Cerebellar cortex (tissue), 1 donor: ENCODE measurements around the gene DCAF6.

Experiments used
- DNase-seq: peaks from one replicate; pipeline ENCODE4 v3.0.0-alpha.2; 2015; ENCODE audit warnings: low spot score

Gene DCAF6

GRCh38 chr1:167968569-167968968 lies 32.1 kb downstream of the DCAF6 start:
- no peak for DNase-seq

DNA sequence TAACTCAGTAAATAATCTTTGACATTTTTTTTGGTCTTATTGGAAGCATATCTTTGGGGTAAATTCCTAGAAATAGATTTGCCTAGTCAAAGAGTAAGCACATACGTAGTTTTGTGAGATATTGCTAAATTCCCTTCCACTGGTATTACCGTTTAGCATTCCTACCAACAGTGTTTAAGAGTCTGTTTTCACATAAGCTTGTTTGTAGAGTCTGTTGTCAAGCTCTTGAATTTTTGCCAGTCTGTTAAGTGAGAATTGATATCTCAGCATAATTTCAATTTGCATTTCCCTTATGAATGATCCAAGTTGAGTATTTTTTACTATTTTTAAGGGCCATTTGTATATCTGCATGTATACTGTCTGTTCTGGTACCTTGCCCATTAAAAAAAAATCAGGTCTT lies 37.3 kb downstream of the DCAF6 start:
- DNase-seq = no peak

DNA sequence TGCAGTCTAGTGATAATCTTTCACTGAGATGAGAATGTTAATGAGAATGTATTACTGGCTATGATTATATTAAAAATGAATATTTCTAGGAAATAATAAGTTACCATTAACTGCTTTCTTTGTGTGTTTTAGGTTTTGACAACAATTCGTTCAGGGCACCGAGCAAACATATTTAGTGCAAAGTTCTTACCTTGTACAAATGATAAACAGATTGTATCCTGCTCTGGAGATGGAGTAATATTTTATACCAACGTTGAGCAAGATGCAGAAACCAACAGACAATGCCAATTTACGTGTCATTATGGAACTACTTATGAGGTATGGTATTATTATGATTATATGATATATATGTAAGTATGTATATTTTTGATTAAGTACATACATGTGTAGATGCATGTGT lies 38.2 kb downstream of the DCAF6 start:
- no peak for DNase-seq

DNA sequence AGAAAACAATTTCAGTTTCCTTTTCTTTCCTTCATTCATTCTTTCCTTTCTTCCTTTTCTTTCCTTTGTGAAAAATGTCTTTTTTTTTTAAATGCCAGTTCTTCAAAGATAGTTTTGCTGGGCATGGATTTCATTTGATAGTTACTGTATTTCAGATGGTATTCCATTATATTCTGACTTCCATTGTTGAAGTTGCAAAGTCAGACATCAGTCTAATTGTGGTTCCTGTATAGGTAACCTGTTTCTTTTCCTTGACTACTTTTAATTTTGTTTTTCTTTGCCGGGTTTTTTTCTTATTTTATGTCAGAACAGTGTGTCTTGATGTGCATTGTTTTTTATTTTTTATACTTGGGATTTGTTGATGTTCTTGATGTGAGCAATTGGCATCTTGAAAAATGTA lies 40.8 kb downstream of the DCAF6 start:
- DNase-seq = no peak

DNA sequence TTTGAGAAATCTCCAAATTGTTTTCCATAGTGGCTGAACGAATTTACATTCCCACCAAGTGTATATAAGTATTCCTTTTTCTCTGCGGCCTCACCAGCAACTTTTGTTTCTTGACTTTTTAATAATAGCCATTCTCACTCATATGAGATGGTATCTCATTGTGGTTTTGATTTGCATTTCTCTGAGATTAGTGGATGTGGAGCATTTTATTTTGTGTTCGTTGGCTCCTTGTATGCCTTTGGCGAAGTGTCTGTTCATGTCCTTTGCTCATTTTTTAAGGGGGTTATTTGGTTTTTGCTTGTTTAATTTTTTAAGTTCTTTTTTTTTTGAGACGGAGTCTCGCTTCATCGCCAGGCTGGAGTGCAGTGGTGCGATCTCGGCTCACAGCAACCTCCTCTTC lies 45.5 kb downstream of the DCAF6 start:
- DNase-seq = no peak

GRCh38 chr1:167983797-167984420 lies 47.4 kb downstream of the DCAF6 start:
- no peak for DNase-seq

DNA sequence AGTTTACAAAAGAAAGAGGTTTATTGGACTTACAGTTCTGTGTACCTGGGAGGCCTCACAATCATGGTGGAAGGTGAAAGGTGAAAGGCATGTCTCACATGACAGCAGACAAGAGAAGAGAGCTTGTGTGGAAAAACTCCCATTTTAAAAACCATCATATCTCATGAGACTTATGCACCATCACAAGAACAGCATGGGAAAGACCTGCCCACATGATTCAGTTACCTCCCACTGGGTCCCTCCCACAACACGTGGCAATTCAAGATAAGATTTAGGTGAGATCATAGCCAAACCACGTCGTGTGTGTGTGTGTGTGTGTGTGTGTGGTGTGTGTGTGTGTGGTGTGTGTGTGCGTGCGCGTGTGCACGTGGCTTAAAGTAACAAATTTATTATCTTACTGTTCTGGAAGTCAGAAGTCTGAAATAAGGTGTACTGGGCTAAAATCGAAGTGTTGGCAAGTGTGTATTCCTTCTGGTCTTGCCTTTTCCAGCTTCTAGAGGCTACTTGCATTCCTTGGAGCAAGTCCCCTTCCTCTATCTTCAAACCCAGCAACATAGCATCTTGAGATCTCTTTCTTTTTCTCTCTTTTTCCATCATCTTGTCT lies 48.5 kb downstream of the DCAF6 start:
- DNase-seq = no peak

DNA sequence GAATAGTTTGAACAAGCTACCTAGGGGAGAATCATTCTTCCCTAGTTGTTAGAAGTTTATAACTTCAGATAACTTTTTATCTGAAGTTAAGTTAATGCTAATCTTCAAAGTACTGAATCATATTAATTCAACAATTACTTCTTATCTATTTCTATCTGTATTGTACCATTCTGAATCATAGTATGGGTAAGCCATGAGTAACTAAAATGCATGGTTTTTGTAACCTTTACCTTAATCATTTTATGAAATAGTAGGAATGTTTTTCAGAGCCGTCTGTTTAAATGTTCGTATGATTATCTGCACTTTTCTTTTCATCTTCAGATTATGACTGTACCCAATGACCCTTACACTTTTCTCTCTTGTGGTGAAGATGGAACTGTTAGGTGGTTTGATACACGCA lies 50.7 kb downstream of the DCAF6 start:
- no peak for DNase-seq

DNA sequence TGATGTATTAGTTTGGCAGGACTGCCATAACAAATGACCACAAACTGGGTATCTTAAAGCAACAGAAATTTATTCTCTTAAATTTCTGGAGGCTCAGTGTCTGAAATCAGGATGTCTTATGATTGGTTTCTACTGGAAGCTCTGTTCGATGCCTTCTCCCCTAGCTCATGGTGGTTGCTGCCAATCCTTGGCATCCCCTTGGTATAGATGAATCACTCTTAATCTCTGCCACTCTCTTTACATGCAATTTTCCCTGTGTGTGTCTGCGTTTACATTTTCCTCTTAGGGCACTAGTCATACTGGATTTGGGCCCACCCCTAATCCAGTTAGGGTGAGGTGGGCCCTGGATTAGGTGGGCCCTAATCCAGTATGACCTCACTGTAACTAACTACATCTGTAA lies 55.1 kb downstream of the DCAF6 start:
- DNase-seq = no peak

GRCh38 chr1:167993720-167994119 lies 57.2 kb downstream of the DCAF6 start:
- DNase-seq = no peak

DNA sequence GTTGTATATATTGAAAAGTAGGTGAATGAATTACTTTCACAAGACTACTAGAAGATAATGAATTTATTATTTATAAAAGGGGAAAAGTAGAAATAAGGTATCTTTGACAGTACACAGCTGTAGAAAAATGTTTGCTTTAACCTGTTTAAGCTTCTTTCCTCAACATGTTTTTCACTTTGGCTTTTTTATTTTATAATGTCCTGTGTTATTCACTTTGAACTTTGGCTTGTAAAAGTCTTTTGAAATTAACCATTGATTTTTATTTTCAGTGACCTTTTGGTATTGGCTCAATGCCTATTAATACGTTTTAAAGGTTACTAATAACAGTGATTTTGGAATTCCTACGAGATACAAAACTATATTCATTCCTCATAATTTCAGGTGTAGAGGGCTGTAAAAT lies 58.1 kb downstream of the DCAF6 start:
- DNase-seq = no peak

DNA sequence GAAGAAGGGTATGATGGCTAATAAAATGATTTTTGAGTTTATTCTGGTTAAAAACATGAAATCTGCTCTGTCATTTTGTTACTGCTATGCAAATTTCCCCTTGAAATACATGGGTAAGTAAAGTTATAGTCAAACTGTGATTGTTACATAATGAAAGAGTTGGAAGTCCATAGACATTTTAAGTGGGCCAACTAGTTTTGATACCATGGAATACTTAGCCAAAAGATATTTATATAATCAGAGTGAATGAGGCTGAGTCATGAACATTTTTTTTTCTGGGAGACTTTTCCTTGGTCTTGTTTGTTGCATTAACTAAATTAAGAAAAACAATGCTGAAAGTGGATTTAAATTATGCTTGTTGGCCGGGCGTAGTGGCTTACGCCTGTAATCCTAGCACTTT lies 58.6 kb downstream of the DCAF6 start:
- DNase-seq = no peak

DNA sequence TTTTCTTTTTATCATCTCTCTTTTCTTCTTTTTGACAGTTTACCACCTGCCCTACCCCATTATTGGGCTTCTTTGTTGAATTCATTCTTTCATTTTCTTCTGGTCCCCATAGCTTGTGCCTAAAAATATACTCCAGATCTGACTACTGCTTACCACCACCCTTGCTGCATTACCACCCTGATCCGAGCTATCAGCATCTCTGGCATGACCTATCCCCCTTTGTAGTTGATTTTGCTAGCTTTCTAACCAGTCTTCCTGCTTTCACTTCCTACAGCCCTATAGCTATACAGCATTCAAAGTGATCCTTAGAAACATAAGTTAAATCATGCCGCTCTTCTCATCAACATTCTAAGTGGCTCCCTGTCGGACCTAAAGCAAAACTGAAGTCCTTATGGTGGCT lies 59.8 kb downstream of the DCAF6 start:
- no peak for DNase-seq

- no peak for DNase-seq
Observed at GRCh38 chr1:167997037-167997575, 60.6 kb downstream of the DCAF6 start.

DNA sequence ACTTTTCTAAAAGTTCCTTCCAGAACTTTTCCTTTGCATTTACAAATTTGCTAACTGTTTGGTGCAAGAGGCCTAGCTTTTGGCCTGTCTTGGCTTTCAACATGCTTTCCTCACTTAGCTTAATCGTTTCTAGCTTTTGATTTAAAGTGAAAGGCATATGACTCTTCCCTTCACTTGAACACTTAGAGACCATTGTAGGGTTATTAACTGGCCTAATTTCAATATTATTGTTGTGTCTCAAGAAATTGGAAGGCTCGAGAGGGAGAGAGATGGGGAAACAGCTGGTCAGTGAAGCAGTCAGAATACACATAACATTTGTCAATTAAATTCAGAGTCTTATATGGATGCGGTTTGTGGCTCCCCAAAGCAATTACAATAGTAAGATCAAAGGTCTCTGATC lies 63.4 kb downstream of the DCAF6 start:
- DNase-seq = no peak

DNA sequence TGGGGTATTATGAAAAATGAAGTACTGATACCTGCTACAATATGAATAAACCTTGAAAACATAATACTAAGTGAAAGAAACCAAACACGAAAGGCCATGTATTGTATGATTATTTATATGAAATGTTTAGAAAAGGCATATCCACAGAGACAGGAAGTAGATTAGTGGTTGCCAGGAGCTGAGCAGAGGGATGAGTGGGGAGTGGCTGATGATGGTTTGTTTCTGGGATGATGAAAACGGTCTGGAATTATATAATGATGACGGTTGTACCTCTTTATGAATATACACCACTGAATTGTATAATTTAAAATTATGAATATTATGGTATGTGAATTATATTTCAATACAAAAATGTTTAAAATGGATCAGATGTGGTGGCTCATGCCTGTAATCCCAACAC lies 64.2 kb downstream of the DCAF6 start:
- no peak for DNase-seq

GRCh38 chr1:168001213-168001612 lies 64.7 kb downstream of the DCAF6 start:
- DNase-seq = no peak

DNA sequence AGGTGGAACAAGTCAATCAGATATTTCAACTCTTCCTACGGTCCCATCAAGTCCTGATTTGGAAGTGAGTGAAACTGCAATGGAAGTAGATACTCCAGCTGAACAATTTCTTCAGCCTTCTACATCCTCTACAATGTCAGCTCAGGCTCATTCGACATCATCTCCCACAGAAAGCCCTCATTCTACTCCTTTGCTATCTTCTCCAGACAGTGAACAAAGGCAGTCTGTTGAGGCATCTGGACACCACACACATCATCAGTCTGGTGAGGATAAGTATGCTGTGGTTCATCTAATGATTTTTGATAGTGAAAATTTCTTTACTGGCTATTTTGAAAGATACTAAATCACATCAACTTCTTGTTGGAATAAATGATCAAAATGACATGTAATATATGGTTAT lies 68.0 kb downstream of the DCAF6 start:
- no peak for DNase-seq

GRCh38 chr1:168005529-168005928 lies 69.0 kb downstream of the DCAF6 start:
- no peak for DNase-seq

- no peak for DNase-seq
Observed at GRCh38 chr1:168007691-168008090, 71.2 kb downstream of the DCAF6 start.

DNA sequence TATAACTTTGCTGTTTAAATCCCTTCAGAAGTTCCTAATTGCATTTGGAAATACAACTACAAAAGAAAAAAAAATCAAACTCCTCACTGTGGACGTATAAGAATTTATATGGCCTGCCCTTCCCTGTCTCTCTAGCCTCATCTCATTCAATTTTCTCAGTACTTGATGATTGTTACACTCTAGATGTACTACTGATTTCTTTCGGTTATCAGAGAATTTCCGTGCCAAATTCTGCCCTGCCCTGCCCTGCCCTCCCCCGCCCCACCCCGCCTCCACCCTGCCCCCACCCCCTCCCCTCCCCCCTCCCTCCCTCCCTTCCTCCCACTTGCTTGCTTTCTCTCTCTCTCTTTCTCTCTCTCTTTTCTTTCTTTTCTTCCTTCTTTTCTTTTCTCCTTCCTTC lies 72.1 kb downstream of the DCAF6 start:
- DNase-seq = no peak

DNA sequence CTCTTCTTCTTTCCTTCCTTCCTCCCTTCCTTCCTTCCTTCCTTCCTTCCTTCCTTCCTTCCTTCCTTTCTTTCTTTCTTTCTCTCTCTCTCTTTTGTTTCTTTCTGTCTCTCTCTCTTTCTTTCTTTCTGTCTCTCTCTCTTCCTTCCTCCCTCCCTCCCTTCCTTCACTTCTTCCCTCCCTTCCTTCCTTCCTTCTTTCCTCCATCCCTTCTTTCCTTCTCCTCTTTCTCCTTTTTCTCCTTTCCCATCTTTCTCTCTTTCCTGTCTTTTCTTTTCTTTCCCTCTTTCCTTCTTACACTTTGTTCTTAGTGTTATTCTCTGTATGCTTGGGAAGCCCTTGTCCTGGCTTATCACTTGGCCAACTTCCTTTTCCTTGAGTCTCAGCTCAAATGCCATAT lies 72.8 kb downstream of the DCAF6 start:
- DNase-seq = no peak

GRCh38 chr1:168019407-168019806 lies 82.9 kb downstream of the DCAF6 start:
- no peak for DNase-seq

GRCh38 chr1:168031198-168031597 lies 94.7 kb downstream of the DCAF6 start:
- DNase-seq = no peak
